ENCODE results near the gene ENAH. TPM values are rescaled to one million over a fixed set of nuclear protein-coding genes. Genes with fewer than 3 reads are reported as not detected.

The ENAH gene
- total RNA-seq, 4 donors from 2014 or later = 18.7 to 60.7 (median 30.5) TPM

DNA sequence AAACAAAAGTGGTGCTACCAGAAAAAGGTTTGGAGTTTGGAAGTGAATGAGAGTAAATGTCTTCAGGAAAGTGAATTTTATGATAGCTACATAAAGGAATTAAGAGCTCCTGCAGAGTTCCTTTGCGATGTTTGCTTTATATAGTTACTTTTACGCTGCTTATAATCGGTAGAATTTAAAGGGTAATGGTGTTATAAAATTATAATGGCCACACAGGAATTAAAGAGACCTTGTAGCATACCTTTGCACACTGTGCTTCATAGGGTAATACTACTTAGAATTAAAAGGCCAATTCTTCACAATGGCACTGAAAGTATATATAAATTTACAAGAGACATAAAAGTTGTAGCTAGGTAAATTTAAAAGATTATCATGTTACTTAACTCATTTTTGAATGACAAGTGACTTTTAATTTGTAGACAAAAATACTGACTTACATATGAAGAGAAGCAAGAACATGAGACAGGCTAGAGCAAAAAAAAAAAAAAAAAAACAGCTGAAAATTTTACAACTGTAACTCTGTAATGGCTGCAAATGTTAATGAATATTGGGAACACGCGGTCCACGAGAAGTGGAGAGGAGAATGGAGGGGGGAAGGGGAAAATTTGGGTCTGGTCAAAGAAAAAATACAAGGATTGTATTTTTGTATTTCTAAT is 159.2 kb downstream of the ENAH start:
- TF ChIP-seq, protein P1, sequence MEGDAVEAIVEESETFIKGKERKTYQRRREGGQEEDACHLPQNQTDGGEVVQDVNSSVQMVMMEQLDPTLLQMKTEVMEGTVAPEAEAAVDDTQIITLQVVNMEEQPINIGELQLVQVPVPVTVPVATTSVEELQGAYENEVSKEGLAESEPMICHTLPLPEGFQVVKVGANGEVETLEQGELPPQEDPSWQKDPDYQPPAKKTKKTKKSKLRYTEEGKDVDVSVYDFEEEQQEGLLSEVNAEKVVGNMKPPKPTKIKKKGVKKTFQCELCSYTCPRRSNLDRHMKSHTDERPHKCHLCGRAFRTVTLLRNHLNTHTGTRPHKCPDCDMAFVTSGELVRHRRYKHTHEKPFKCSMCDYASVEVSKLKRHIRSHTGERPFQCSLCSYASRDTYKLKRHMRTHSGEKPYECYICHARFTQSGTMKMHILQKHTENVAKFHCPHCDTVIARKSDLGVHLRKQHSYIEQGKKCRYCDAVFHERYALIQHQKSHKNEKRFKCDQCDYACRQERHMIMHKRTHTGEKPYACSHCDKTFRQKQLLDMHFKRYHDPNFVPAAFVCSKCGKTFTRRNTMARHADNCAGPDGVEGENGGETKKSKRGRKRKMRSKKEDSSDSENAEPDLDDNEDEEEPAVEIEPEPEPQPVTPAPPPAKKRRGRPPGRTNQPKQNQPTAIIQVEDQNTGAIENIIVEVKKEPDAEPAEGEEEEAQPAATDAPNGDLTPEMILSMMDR (IDR thresholded peaks at IDR 0.05) = no peak
- ATAC-seq (ENCODE audit: low FRiP score) (no peak), DNase-seq (ENCODE audit: low spot score) (no peak)

DNA sequence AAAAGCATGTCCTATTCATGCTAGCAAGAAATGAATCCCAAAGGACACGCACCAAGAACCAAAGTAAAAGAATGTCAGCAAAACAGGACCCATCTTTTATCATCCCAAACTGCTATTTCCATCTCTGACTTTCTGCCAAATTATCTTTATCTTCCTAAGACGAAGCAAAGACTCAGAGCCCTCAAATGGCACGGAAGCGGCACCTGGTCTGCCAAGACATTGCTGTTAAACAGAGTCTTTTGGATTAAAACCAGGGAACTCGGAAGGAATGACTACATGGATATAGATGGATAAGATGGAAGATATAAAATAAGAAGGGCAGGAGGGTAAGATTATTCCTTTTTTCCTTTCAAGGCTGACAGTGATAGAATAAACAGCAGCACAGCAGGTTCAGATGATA is 164.2 kb downstream of the ENAH start:
- TF ChIP-seq, protein P1 (IDR thresholded peaks at IDR 0.05) = no peak
- DNase-seq (ENCODE audit: low spot score) = no peak
- no peak for ATAC-seq (ENCODE audit: low FRiP score)

DNA sequence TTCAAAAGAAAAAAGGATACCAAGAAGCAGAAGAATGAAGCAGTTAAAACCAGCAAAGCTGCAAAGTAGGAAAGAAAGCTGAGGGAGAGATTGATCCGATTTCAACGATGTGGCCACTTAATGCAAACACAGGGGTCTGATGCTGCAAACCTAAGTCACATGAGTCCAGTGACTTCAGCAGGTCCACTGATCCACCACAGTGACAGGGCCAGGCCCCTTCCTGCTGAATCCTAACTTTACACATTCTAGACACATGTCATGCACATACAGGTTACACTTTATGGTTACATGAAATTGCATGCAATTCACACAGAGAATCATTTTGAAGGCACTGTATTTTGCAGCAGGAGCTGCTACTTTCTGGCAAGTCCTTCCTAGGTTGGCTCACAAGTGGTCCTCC is 166.1 kb downstream of the ENAH start:
- DNase-seq (ENCODE audit: low spot score) = no peak
- no peak for ATAC-seq (ENCODE audit: low FRiP score)
- TF ChIP-seq, protein P1 (IDR thresholded peaks at IDR 0.05) = no peak

DNA sequence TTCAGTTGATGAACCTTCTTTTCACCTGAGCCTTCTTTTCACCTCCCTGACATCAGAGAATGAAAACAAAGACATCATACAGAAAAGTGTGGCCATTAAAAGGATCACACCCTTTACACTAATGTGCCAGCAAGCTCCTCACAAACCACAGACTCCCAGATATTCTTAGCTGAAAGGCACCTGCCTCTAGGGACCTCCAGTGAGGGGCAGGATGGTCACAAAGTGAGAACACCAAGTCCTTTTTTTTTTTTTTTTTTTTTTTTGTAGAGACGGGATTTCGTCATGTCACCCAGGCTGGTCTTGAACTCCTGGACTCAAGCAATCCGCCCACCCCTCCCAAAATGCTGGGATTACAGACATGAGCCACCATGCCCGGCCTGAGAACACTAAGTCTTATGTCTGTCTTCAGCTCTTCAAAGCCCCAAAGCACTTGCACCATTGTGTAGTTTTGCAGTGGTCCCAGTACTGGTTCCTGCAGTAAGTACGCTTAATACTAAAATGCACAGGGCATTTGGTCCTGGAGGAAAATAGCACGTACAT is 166.9 kb downstream of the ENAH start:
- TF ChIP-seq, protein P1 (IDR thresholded peaks at IDR 0.05) = no peak
- DNase-seq (ENCODE audit: low spot score) = no peak
- no peak for ATAC-seq (ENCODE audit: low FRiP score)

DNA sequence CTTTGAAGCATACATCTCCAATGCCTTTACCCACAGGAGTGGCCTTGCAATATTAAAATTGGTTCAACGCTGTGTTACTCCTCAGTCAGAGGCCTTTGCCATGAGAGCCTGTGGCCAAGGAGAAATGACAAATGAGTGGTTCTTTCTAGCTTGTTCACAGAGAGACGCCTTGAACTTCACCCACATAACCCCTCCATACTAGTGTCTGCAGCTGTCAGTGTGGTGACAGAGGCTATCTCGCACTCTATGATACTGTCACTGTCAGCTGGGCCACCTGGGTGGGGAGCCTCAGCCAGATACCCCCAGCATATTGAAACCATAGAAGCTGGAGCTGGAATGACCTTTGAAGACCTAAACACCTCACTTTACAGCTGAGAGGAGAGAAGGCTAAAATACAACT is 167.7 kb downstream of the ENAH start:
- TF ChIP-seq, protein P1 (IDR thresholded peaks at IDR 0.05) = no peak
- DNase-seq (ENCODE audit: low spot score) = no peak
- no peak for ATAC-seq (ENCODE audit: low FRiP score)

DNA sequence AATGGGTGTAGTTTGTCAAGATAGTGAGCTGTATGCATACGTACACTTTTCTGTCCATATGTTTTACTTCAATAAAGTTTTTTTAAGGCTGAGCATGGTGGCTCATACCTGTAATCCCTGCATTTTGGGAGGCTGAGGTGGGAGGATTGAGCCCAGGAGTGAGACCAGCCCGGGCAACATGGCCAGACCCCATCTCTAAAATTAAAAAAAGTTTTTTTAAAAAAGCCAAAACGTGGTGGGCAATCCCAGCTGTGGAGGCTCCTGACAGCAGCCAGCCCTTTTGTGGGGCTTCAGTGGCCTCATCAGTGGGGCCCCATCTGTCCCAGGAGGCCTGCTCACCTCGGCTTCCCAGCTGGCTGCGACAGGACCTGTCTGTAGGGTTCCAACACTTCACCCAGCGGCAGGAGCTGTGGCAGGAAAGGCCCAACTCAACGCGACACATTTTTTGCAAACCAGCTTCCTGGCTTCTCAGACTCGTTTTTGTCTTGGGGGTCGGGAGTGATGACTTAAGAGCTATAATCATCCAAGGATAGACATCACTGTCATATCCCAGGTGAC is 168.2 kb downstream of the ENAH start:
- DNase-seq (ENCODE audit: low spot score) (no peak), ATAC-seq (ENCODE audit: low FRiP score) (no peak)
- TF ChIP-seq, protein P1 (IDR thresholded peaks at IDR 0.05) = no peak
